T-helper 17 cell (primary cell): ENCODE results near the gene CIITA. TPM values are rescaled to one million over a fixed set of nuclear protein-coding genes. Genes with fewer than 3 reads are reported as not detected.

Source experiments
- total RNA-seq, 4 donors: library from RNA in 2 of 4; stranded (reverse) in 2 of 4; gene quantifications; one replicate each; pipeline ENCODE4 v1.2.3 and lab custom pipeline; 2022 to 2026

CIITA gene
- total RNA-seq, 2 donors from 2014 or later = 9.7 to 25.3 TPM

Other genes starting within 250 kb of the CIITA start
- gene TEKT5, start 182.3 kb upstream of the CIITA start, total RNA-seq = not detected
- gene NUBP1, start 133.4 kb upstream of the CIITA start, total RNA-seq = 10 to 100 TPM; 19.2 to 21.0 TPM
- gene TVP23A, start 58.4 kb upstream of the CIITA start, total RNA-seq = not detected
- 10 to 100 TPM; 14.2 to 15.1 TPM for gene DEXI, start 65.3 kb downstream of the CIITA start, total RNA-seq
- gene CLEC16A, start 67.4 kb downstream of the CIITA start, total RNA-seq = 10 to 100 TPM; 31.1 to 32.0 TPM